ENCODE results near the gene WDR38. TPM values are rescaled to one million over a fixed set of nuclear protein-coding genes. Genes with fewer than 3 reads are reported as not detected.

The WDR38 gene
- total RNA-seq, 1 experiment from 2014 or later = not detected

- in situ Hi-C loops (cut with HindIII; ENCODE audit: low pct_unique_long_range_greater_than_20kb, low sequenced_read_pairs) = no loop called here
- no peak for DNase-seq (ENCODE audit: low read depth)
Observed at GRCh38 chr9:124897570-124898460, 44.6 kb downstream of the WDR38 start.

GRCh38 chr9:124899845-124900244, 46.6 kb downstream of the WDR38 start:
- in situ Hi-C loops (cut with HindIII; ENCODE audit: low pct_unique_long_range_greater_than_20kb, low sequenced_read_pairs) = no loop called here
- no peak for DNase-seq (ENCODE audit: low read depth)

- in situ Hi-C loops (cut with HindIII; ENCODE audit: low pct_unique_long_range_greater_than_20kb, low sequenced_read_pairs) = no loop called here
- DNase-seq (ENCODE audit: low read depth) = no peak
Observed at GRCh38 chr9:124906966-124907365, 53.7 kb downstream of the WDR38 start.

Other genes starting within 250 kb of the WDR38 start
- gene NR6A1, start 82.1 kb upstream of the WDR38 start, total RNA-seq (2014; rRNA removed; shearing (Covaris generic); ENCODE audit: low replicate concordance) = 0.64 and 1.3 TPM in 2 replicates
- 4.3 and 14.9 TPM in 2 replicates for gene OLFML2A, start 76.3 kb upstream of the WDR38 start, total RNA-seq (2014; rRNA removed; shearing (Covaris generic); ENCODE audit: low replicate concordance)
- 1,626 and 1,845 TPM in 2 replicates for gene RPL35, start 8.5 kb downstream of the WDR38 start, total RNA-seq (2014; rRNA removed; shearing (Covaris generic); ENCODE audit: low replicate concordance)
- 25.7 and 37.3 TPM in 2 replicates for gene ARPC5L, start 8.7 kb downstream of the WDR38 start, total RNA-seq (2014; rRNA removed; shearing (Covaris generic); ENCODE audit: low replicate concordance)
- 10.3 and 14.1 TPM in 2 replicates for gene GOLGA1, start 87.6 kb downstream of the WDR38 start, total RNA-seq (2014; rRNA removed; shearing (Covaris generic); ENCODE audit: low replicate concordance)

Data from Caki2 (cell line).